HepG2 (cell line): Measurements from ENCODE around the gene NSD2. TPM values are rescaled to one million over a fixed set of nuclear protein-coding genes. Genes with fewer than 3 reads are reported as not detected.

Source experiments
- DR1 ChIP-seq: sonication (generic); formaldehyde crosslinking; IDR thresholded peaks from 2 replicates; pipeline ENCODE4 v1.8.0; 2021; ENCODE audit warnings: mild to moderate bottlenecking, missing genetic modification reagents, inconsistent platforms
- GATAD1 ChIP-seq: IDR thresholded peaks from 2 replicates; pipeline ENCODE4 v1.6.1; 2016; ENCODE audit warnings: missing genetic modification reagents, missing compliant biosample characterization
- JDP2 ChIP-seq: sonication (generic); formaldehyde crosslinking; IDR thresholded peaks from 2 replicates; pipeline ENCODE4 v1.8.1; 2022; ENCODE audit warnings: missing genetic modification reagents, borderline replicate concordance
- KLF12 ChIP-seq: sonication (generic); formaldehyde crosslinking; IDR thresholded peaks from 2 replicates; pipeline ENCODE4 v1.4.0; 2020; ENCODE audit warnings: missing genetic modification reagents, borderline replicate concordance
- NCOA5 ChIP-seq: sonication (generic); formaldehyde crosslinking; IDR thresholded peaks from 2 replicates; pipeline ENCODE4 v1.4.0; 2020; ENCODE audit warnings: missing genetic modification reagents
- NFATC3 ChIP-seq: sonication (generic); formaldehyde crosslinking; IDR thresholded peaks from 2 replicates; pipeline ENCODE4 v1.5.1; 2020; ENCODE audit warnings: mild to moderate bottlenecking, missing genetic modification reagents
- ZFP36 ChIP-seq: fragments of 150-350 bp; IDR thresholded peaks from 2 replicates; pipeline ENCODE4 v1.6.1; 2018; ENCODE audit warnings: borderline replicate concordance, low read length, low read depth; ENCODE audit not compliant: partially characterized antibody
- ZNF101 ChIP-seq: sonication (generic); formaldehyde crosslinking; IDR thresholded peaks from 2 replicates; pipeline ENCODE4 v1.4.0; 2020; ENCODE audit warnings: mild to moderate bottlenecking, low read depth, missing genetic modification reagents, borderline replicate concordance
- ZNF589 ChIP-seq: sonication (generic); formaldehyde crosslinking; conservative IDR thresholded peaks from 2 replicates; pipeline ENCODE4 v1.8.0; 2022; ENCODE audit warnings: mild to moderate bottlenecking, moderate library complexity, missing genetic modification reagents
- ZSCAN29 ChIP-seq: sonication (generic); formaldehyde crosslinking; conservative IDR thresholded peaks from 2 replicates; pipeline ENCODE4 v1.4.0; 2020; ENCODE audit warnings: mild to moderate bottlenecking, missing genetic modification reagents
- polyA plus RNA-seq, 8 experiments: library from polyadenylated mRNA; depleted of rRNA in 3 of 8; stranded (reverse) in 7 of 8; unstranded in 1 of 8; fragments of >200 nt; fragmentation: Illumina TruSeq in 4 of 8; extraction: Trizol in 4 of 8; gene quantifications; 2 replicates each; pipeline versions ENCODE4 v1.2.1 to v1.2.3, GENCODE V29; 2011 to 2016; ENCODE audit warnings: low read depth in 4 of 8, missing spikeins in 1 of 8, mixed read lengths in 1 of 8; ENCODE audit not compliant: insufficient read depth in 1 of 8
- total RNA-seq, 5 experiments: library from RNA; depleted of rRNA; stranded (reverse); fragments of >200 nt; fragmentation: Illumina TruSeq; extraction: Trizol; gene quantifications; 2 replicates each; pipeline ENCODE4 v1.2.3, GENCODE V29; 2016; ENCODE audit warnings: low read depth in 1 of 5
- TF ChIP-seq, protein P1 (sequence below), 2 experiments: sonication (generic) in 1 of 2; formaldehyde crosslinking in 1 of 2; IDR thresholded peaks; 2 replicates each; pipeline versions ENCODE4 v1.5.1 to v1.6.1; 2011 to 2020; ENCODE audit warnings: borderline replicate concordance in 1 of 2, low read depth in 1 of 2, low read length in 1 of 2, mild to moderate bottlenecking in 1 of 2, missing genetic modification reagents in 1 of 2, moderate library complexity in 1 of 2
- TF ChIP-seq, protein P2 (sequence below): IDR thresholded peaks from 2 replicates; pipeline ENCODE4 v1.6.1; 2016; ENCODE audit warnings: missing compliant biosample characterization, missing genetic modification reagents, borderline replicate concordance
- TF ChIP-seq, protein P3 (sequence below): sonication (generic); formaldehyde crosslinking; IDR thresholded peaks from 2 replicates; pipeline ENCODE4 v1.5.0; 2020; ENCODE audit warnings: mild to moderate bottlenecking, low read depth, missing genetic modification reagents, borderline replicate concordance
- TF ChIP-seq, protein P4 (sequence below): sonication (generic); formaldehyde crosslinking; IDR thresholded peaks from 2 replicates; pipeline ENCODE4 v1.4.0; 2020; ENCODE audit warnings: missing genetic modification reagents
- TF ChIP-seq, protein P5 (sequence below): IDR thresholded peaks from 2 replicates; pipeline ENCODE4 v1.6.1; 2016; ENCODE audit warnings: missing compliant biosample characterization, missing genetic modification reagents, borderline replicate concordance
- TF ChIP-seq, protein P6 (sequence below): sonication (generic); formaldehyde crosslinking; IDR thresholded peaks from 2 replicates; pipeline ENCODE4 v1.4.0; 2020; ENCODE audit warnings: mild to moderate bottlenecking, missing genetic modification reagents
- TF ChIP-seq, protein P7 (sequence below): sonication (generic); formaldehyde crosslinking; IDR thresholded peaks from 2 replicates; pipeline ENCODE4 v1.8.1; 2022; ENCODE audit warnings: low read depth, mild to moderate bottlenecking, missing genetic modification reagents

Gene NSD2
- total and polyA plus RNA-seq, 2 of the 13 experiments (the other 11 are each of a cell fraction or from before 2014, with no cell fraction given) = 22.0 to 65.9 TPM

DNA sequence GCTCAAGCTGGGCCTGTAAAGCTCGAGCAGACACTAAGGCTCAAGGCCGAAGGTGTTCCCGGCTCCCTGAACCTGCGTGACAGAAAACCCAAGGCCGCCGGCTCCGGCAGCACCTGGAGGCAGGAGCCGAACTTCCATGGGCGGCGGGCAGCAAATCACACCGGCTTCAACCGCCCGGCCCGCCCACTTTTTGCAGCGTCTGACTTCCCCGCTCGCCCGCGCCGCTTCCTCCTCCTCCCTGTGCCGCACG lies 940 bp upstream of the NSD2 start (continued):
- TF ChIP-seq NCOA5 (no peak), KLF12 (CRISPR knock-in tag) (no peak), ZFP36 (no peak), GATAD1 (CRISPR knock-in tag) (no peak; the same call in 1 of the 2 replicates), ZNF101 (CRISPR knock-in tag) (no peak), ZSCAN29 (CRISPR knock-in tag) (0 out of 2 replicates have a peak, but pooled peaks have one; percentile 60), JDP2 (no peak), DR1 (CRISPR knock-in tag) (no peak; the same call in 1 of the 2 replicates), ZNF589 (CRISPR knock-in tag) (no peak), NFATC3 (no peak)
- TF ChIP-seq, protein P1, sequence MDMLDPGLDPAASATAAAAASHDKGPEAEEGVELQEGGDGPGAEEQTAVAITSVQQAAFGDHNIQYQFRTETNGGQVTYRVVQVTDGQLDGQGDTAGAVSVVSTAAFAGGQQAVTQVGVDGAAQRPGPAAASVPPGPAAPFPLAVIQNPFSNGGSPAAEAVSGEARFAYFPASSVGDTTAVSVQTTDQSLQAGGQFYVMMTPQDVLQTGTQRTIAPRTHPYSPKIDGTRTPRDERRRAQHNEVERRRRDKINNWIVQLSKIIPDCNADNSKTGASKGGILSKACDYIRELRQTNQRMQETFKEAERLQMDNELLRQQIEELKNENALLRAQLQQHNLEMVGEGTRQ (IDR thresholded peaks at IDR 0.05; ENCODE audit: low read depth, low read length) = no peak
- TF ChIP-seq, protein P1 (CRISPR knock-in tag; IDR thresholded peaks at IDR 0.05; ENCODE audit: borderline replicate concordance) = no peak
- TF ChIP-seq, protein P2, sequence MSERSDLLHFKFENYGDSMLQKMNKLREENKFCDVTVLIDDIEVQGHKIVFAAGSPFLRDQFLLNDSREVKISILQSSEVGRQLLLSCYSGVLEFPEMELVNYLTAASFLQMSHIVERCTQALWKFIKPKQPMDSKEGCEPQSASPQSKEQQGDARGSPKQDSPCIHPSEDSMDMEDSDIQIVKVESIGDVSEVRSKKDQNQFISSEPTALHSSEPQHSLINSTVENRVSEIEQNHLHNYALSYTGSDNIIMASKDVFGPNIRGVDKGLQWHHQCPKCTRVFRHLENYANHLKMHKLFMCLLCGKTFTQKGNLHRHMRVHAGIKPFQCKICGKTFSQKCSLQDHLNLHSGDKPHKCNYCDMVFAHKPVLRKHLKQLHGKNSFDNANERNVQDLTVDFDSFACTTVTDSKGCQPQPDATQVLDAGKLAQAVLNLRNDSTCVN (CRISPR knock-in tag) = no peak
- TF ChIP-seq, protein P3, sequence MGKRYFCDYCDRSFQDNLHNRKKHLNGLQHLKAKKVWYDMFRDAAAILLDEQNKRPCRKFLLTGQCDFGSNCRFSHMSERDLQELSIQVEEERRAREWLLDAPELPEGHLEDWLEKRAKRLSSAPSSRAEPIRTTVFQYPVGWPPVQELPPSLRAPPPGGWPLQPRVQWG (CRISPR knock-in tag) = no peak
- TF ChIP-seq, protein P4, sequence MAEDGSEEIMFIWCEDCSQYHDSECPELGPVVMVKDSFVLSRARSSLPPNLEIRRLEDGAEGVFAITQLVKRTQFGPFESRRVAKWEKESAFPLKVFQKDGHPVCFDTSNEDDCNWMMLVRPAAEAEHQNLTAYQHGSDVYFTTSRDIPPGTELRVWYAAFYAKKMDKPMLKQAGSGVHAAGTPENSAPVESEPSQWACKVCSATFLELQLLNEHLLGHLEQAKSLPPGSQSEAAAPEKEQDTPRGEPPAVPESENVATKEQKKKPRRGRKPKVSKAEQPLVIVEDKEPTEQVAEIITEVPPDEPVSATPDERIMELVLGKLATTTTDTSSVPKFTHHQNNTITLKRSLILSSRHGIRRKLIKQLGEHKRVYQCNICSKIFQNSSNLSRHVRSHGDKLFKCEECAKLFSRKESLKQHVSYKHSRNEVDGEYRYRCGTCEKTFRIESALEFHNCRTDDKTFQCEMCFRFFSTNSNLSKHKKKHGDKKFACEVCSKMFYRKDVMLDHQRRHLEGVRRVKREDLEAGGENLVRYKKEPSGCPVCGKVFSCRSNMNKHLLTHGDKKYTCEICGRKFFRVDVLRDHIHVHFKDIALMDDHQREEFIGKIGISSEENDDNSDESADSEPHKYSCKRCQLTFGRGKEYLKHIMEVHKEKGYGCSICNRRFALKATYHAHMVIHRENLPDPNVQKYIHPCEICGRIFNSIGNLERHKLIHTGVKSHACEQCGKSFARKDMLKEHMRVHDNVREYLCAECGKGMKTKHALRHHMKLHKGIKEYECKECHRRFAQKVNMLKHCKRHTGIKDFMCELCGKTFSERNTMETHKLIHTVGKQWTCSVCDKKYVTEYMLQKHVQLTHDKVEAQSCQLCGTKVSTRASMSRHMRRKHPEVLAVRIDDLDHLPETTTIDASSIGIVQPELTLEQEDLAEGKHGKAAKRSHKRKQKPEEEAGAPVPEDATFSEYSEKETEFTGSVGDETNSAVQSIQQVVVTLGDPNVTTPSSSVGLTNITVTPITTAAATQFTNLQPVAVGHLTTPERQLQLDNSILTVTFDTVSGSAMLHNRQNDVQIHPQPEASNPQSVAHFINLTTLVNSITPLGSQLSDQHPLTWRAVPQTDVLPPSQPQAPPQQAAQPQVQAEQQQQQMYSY = no peak
- TF ChIP-seq, protein P5, sequence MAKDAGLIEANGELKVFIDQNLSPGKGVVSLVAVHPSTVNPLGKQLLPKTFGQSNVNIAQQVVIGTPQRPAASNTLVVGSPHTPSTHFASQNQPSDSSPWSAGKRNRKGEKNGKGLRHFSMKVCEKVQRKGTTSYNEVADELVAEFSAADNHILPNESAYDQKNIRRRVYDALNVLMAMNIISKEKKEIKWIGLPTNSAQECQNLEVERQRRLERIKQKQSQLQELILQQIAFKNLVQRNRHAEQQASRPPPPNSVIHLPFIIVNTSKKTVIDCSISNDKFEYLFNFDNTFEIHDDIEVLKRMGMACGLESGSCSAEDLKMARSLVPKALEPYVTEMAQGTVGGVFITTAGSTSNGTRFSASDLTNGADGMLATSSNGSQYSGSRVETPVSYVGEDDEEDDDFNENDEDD = no peak; the same call in 1 of the 2 replicates
- TF ChIP-seq, protein P6, sequence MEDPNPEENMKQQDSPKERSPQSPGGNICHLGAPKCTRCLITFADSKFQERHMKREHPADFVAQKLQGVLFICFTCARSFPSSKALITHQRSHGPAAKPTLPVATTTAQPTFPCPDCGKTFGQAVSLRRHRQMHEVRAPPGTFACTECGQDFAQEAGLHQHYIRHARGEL = no peak
- TF ChIP-seq, protein P7, sequence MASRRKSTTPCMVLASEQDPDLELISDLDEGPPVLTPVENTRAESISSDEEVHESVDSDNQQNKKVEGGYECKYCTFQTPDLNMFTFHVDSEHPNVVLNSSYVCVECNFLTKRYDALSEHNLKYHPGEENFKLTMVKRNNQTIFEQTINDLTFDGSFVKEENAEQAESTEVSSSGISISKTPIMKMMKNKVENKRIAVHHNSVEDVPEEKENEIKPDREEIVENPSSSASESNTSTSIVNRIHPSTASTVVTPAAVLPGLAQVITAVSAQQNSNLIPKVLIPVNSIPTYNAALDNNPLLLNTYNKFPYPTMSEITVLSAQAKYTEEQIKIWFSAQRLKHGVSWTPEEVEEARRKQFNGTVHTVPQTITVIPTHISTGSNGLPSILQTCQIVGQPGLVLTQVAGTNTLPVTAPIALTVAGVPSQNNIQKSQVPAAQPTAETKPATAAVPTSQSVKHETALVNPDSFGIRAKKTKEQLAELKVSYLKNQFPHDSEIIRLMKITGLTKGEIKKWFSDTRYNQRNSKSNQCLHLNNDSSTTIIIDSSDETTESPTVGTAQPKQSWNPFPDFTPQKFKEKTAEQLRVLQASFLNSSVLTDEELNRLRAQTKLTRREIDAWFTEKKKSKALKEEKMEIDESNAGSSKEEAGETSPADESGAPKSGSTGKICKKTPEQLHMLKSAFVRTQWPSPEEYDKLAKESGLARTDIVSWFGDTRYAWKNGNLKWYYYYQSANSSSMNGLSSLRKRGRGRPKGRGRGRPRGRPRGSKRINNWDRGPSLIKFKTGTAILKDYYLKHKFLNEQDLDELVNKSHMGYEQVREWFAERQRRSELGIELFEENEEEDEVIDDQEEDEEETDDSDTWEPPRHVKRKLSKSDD (CRISPR knock-in tag) = no peak
